ENCODE results near the gene FBXL5.

GRCh38 chr4:15575966-15576365 lies 79.2 kb downstream of the FBXL5 start:
- TF ChIP-seq EZH2 (IDR thresholded peaks at IDR 0.05; ENCODE audit: borderline replicate concordance, low read depth, low read length, poor library complexity, severe bottlenecking) (no peak), CTCF (conservative IDR thresholded peaks at IDR 0.05; ENCODE audit: low read depth, low read length) (no peak)
